Measurements from ENCODE around the gene CDC42SE1. TPM values are rescaled to one million over a fixed set of nuclear protein-coding genes. Genes with fewer than 3 reads are reported as not detected.

The CDC42SE1 gene
- total and polyA plus RNA-seq, 9 of the 15 experiments (the other 6 are each of a cell fraction or from before 2014, with no cell fraction given) = 78.1 to 189 (median 114) TPM

- TF ChIP-seq RCOR1 (IDR thresholded peaks at IDR 0.05; ENCODE audit: borderline replicate concordance in 1 of 2, low read depth in 2 of 2, low read length in 2 of 2) (peak in 1 of 2 experiments; percentile 43; a peak in 1 of 4 replicates), LEF1 (IDR thresholded peaks at IDR 0.05) (no peak), ATF1 (CRISPR knock-in tag; IDR thresholded peaks at IDR 0.05) (no peak), ATF1 (tag; IDR thresholded peaks at IDR 0.05) (0 out of 2 replicates have a peak, but pooled peaks have one; percentile 15), JUND (IDR thresholded peaks at IDR 0.05; ENCODE audit: borderline replicate concordance, low read depth, low read length) (peak; percentile 42; the same call in 1 of the 2 replicates), JUND (tag; IDR thresholded peaks at IDR 0.05; ENCODE audit: borderline replicate concordance, low read depth, low read length) (no peak; the same call in 2 of the 3 replicates), TCF3 (CRISPR knock-in tag; IDR thresholded peaks at IDR 0.05) (peak; percentile 32; the same call in 1 of the 2 replicates), RHOXF2B (CRISPR knock-in tag; conservative IDR thresholded peaks at IDR 0.05) (no peak), ZZZ3 (IDR thresholded peaks at IDR 0.05) (no peak), POLR2AphosphoS5 (IDR thresholded peaks at IDR 0.05; ENCODE audit: control insufficient read depth, insufficient read depth, low read depth, low read length) (0 out of 2 replicates have a peak, but pooled peaks have one; percentile 27), KLF6 (CRISPR knock-in tag; IDR thresholded peaks at IDR 0.05; ENCODE audit: borderline replicate concordance) (no peak), RFX1 (IDR thresholded peaks at IDR 0.05) (peak; percentile 81), FOXJ2 (tag; IDR thresholded peaks at IDR 0.05) (0 out of 2 replicates have a peak, but pooled peaks have one; percentile 24), PYGO2 (tag; IDR thresholded peaks at IDR 0.05) (no peak), CXXC5 (CRISPR knock-in tag; IDR thresholded peaks at IDR 0.05) (0 out of 2 replicates have a peak, but pooled peaks have one; percentile 7)
- TF ChIP-seq, protein P1, sequence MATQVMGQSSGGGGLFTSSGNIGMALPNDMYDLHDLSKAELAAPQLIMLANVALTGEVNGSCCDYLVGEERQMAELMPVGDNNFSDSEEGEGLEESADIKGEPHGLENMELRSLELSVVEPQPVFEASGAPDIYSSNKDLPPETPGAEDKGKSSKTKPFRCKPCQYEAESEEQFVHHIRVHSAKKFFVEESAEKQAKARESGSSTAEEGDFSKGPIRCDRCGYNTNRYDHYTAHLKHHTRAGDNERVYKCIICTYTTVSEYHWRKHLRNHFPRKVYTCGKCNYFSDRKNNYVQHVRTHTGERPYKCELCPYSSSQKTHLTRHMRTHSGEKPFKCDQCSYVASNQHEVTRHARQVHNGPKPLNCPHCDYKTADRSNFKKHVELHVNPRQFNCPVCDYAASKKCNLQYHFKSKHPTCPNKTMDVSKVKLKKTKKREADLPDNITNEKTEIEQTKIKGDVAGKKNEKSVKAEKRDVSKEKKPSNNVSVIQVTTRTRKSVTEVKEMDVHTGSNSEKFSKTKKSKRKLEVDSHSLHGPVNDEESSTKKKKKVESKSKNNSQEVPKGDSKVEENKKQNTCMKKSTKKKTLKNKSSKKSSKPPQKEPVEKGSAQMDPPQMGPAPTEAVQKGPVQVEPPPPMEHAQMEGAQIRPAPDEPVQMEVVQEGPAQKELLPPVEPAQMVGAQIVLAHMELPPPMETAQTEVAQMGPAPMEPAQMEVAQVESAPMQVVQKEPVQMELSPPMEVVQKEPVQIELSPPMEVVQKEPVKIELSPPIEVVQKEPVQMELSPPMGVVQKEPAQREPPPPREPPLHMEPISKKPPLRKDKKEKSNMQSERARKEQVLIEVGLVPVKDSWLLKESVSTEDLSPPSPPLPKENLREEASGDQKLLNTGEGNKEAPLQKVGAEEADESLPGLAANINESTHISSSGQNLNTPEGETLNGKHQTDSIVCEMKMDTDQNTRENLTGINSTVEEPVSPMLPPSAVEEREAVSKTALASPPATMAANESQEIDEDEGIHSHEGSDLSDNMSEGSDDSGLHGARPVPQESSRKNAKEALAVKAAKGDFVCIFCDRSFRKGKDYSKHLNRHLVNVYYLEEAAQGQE (IDR thresholded peaks at IDR 0.05; ENCODE audit: borderline replicate concordance) = peak; percentile 26; the same call in 1 of the 2 replicates
- TF ChIP-seq, protein P1 (CRISPR knock-in tag; IDR thresholded peaks at IDR 0.05; ENCODE audit: low read depth) = no peak
- TF ChIP-seq, protein P2, sequence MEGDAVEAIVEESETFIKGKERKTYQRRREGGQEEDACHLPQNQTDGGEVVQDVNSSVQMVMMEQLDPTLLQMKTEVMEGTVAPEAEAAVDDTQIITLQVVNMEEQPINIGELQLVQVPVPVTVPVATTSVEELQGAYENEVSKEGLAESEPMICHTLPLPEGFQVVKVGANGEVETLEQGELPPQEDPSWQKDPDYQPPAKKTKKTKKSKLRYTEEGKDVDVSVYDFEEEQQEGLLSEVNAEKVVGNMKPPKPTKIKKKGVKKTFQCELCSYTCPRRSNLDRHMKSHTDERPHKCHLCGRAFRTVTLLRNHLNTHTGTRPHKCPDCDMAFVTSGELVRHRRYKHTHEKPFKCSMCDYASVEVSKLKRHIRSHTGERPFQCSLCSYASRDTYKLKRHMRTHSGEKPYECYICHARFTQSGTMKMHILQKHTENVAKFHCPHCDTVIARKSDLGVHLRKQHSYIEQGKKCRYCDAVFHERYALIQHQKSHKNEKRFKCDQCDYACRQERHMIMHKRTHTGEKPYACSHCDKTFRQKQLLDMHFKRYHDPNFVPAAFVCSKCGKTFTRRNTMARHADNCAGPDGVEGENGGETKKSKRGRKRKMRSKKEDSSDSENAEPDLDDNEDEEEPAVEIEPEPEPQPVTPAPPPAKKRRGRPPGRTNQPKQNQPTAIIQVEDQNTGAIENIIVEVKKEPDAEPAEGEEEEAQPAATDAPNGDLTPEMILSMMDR (IDR thresholded peaks at IDR 0.05 in 2 of 3, conservative IDR thresholded peaks at IDR 0.05 in 1 of 3; ENCODE audit: insufficient read depth in 2 of 3, low read depth in 1 of 3, low read length in 3 of 3) = peak in 2 of 3 experiments; percentile 26 to 51; a peak in 4 of 6 replicates
Observed at GRCh38 chr1:151013518-151013917, 45.9 kb downstream of the CDC42SE1 start (continued).

All from K562 (cell line).